ENCODE results near the gene LRRC43. TPM values are rescaled to one million over a fixed set of nuclear protein-coding genes. Genes with fewer than 3 reads are reported as not detected.

Gene LRRC43
- total RNA-seq, 1 experiment from 2014 or later: 0.46 TPM

DNA sequence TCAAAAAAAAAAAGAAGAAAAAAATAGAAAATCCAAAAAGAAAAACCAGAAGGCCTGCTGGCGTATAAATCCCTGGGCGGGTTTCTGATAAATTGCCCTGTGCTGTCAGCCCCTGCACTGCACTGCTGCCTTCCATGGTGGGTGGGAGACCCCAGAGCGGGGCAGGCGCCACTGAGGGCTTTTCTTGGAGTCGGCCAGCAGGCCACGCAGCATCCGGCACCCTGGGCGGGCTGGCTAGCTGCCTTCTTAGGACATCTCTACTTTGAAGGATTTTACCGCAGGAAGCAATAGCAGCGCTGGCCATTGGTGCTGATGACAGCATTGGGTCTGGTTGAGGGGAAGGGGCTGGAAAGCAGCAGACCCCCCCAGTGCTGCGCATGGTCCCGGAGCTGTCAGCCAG is 38.0 kb upstream of the LRRC43 start:
- no peaks in the 10 kb centered on the region for H3K79me2 ChIP-seq (ENCODE audit: insufficient read depth, low read length)
- H2BK120ac ChIP-seq (ENCODE audit: low read depth, low read length, poor library complexity, severe bottlenecking): no peak overlapping the region
- no peak overlapping the region for H3T11ph ChIP-seq (ENCODE audit: low read length)
- Mint-ChIP-seq H3K27me3 (ENCODE audit: low read depth) (no peaks in the 10 kb centered on the region; the same call in 1 of the 2 replicates), H3K4me1 (no peaks in the 10 kb centered on the region), H3K36me3 (ENCODE audit: insufficient read depth in 1 of 3, low read depth in 3 of 3) (peaks cover 39 to 40% (median 39%) of the 10 kb centered on the region in 3 experiments), H3K27ac (no peak overlapping the region), H3K9me3 (peaks cover 26 to 29% of the 10 kb centered on the region in 2 experiments), H3K4me3 (no peak overlapping the region)
- no peak overlapping the region for H3K18ac ChIP-seq (ENCODE audit: insufficient read length, low read depth, low read length)
- no peak overlapping the region for H2AFZ ChIP-seq (ENCODE audit: low read length)
- no peak overlapping the region for H2AK5ac ChIP-seq (ENCODE audit: insufficient read length, low read length)
- WGBS (ENCODE audit: extremely low coverage, insufficient read length, low lambda C conversion rate): no CpG with 5 or more reads among the region's 12 CpGs
- H4K91ac ChIP-seq (ENCODE audit: insufficient read length, low read depth, low read length): no peak overlapping the region
- peaks cover 24% of the 10 kb centered on the region for H3K9me3 ChIP-seq (ENCODE audit: control insufficient read depth, low read depth, low read length)
- no peak overlapping the region for H3K9ac ChIP-seq (ENCODE audit: extremely low read depth, insufficient read length, low read length)
- H2BK20ac ChIP-seq (ENCODE audit: low read depth, low read length, poor library complexity, severe bottlenecking): no peak overlapping the region
- H3K23me2 ChIP-seq (ENCODE audit: insufficient read length, low read depth, low read length, poor library complexity, severe bottlenecking): no peaks in the 10 kb centered on the region
- no peak overlapping the region for H2BK15ac ChIP-seq (ENCODE audit: low read depth, low read length)
- TF ChIP-seq, protein P1, sequence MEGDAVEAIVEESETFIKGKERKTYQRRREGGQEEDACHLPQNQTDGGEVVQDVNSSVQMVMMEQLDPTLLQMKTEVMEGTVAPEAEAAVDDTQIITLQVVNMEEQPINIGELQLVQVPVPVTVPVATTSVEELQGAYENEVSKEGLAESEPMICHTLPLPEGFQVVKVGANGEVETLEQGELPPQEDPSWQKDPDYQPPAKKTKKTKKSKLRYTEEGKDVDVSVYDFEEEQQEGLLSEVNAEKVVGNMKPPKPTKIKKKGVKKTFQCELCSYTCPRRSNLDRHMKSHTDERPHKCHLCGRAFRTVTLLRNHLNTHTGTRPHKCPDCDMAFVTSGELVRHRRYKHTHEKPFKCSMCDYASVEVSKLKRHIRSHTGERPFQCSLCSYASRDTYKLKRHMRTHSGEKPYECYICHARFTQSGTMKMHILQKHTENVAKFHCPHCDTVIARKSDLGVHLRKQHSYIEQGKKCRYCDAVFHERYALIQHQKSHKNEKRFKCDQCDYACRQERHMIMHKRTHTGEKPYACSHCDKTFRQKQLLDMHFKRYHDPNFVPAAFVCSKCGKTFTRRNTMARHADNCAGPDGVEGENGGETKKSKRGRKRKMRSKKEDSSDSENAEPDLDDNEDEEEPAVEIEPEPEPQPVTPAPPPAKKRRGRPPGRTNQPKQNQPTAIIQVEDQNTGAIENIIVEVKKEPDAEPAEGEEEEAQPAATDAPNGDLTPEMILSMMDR (conservative IDR thresholded peaks at IDR 0.05): no peak
- no peak overlapping the region for H3K23ac ChIP-seq (ENCODE audit: insufficient read length, low read depth, low read length)
- no peak overlapping the region for H4K5ac ChIP-seq (ENCODE audit: insufficient read length, low read depth, low read length)
- DNase-seq: no peak
- no peaks in the 10 kb centered on the region for H3K27me3 ChIP-seq (ENCODE audit: insufficient read depth, low read length)
- H3K4me1 ChIP-seq (ENCODE audit: insufficient read depth, low read length): no peaks in the 10 kb centered on the region
- H3K4me2 ChIP-seq (ENCODE audit: insufficient read depth, insufficient read length, low read length): no peak overlapping the region
- no peaks in the 10 kb centered on the region for H4K20me1 ChIP-seq (ENCODE audit: control insufficient read depth, insufficient read depth, insufficient read length)
- no peak overlapping the region for H3K4ac ChIP-seq (ENCODE audit: low read depth, low read length)
- H3K27ac ChIP-seq (ENCODE audit: insufficient read length, low read depth, low read length): no peak overlapping the region
- H4K8ac ChIP-seq (replicated peaks; ENCODE audit: insufficient read length, low read depth, low read length): no peak overlapping the region
- no peak overlapping the region for H2BK5ac ChIP-seq (ENCODE audit: insufficient read length, low read length)
- H3K79me1 ChIP-seq (ENCODE audit: insufficient read depth, low read depth, low read length, poor library complexity, severe bottlenecking): no peaks in the 10 kb centered on the region
- no peak overlapping the region for H3K56ac ChIP-seq (ENCODE audit: insufficient read length, low read depth, low read length)
- H2BK12ac ChIP-seq (ENCODE audit: insufficient read length, low read depth, low read length): no peak overlapping the region
- no peak overlapping the region for H3K14ac ChIP-seq (ENCODE audit: insufficient read depth, low read length)
